HEK293 (cell line): ENCODE data around the gene ZNF630.

ENCODE experiments used
- CTCF ChIA-PET: fragments of 350-600 bp; formaldehyde crosslinking; extraction: SDS; loops from one replicate; lab custom pipeline; 2021; ENCODE audit warnings: antibody characterized with exemption; lab: Yijun Ruan, JAX
- POLR2A ChIA-PET: fragments of 300-600 bp; formaldehyde crosslinking; extraction: SDS; loops from one replicate; lab custom pipeline; 2020; ENCODE audit warnings: antibody characterized with exemption, inconsistent platforms; lab: Yijun Ruan, JAX
- H3K27ac ChIP-seq: fragments of 200-500 bp; sonication (Bioruptor generic); 2 replicates; pipeline ENCODE4 v1.5.1; 2014; ENCODE audit warnings: low read depth, low read length, control low read depth, inconsistent platforms; ENCODE audit errors: extremely low read depth
- H3K36me3 ChIP-seq, 2 experiments: fragments of 200-500 bp in 1 of 2; sonication (Bioruptor generic) in 1 of 2; 1 replicate in 1 of 2; 2 replicates in 1 of 2; pipeline ENCODE4 v1.5.1; 2014 to 2017; ENCODE audit warnings: inconsistent platforms in 2 of 2, low read length in 2 of 2; ENCODE audit not compliant: control insufficient read depth in 2 of 2, insufficient read depth in 1 of 2
- H3K4me1 ChIP-seq: fragments of 200-500 bp; sonication (Bioruptor generic); 2 replicates; pipeline ENCODE4 v1.5.1; 2014; ENCODE audit warnings: mild to moderate bottlenecking, low read length, inconsistent platforms; ENCODE audit not compliant: control insufficient read depth, insufficient read depth
- H3K4me3 ChIP-seq: 2 replicates; pipeline ENCODE4 v1.5.1; 2011; ENCODE audit warnings: low read depth, mild to moderate bottlenecking, control low read depth, low read length, moderate library complexity
- H3K9me3 ChIP-seq: fragments of 200-500 bp; sonication (Bioruptor generic); 2 replicates; pipeline ENCODE4 v1.5.1; 2014; ENCODE audit warnings: low read depth, low read length, inconsistent platforms; ENCODE audit not compliant: control insufficient read depth, insufficient read depth
- BCL11B ChIP-seq: fragments of 450-650 bp; formaldehyde crosslinking; IDR thresholded peaks from 2 replicates; pipeline ENCODE4 v1.5.1; 2016; ENCODE audit warnings: low read depth, missing biosample characterization, missing genetic modification characterization
- EGR2 ChIP-seq: fragments of 450-650 bp; formaldehyde crosslinking; IDR thresholded peaks from 2 replicates; pipeline ENCODE4 v1.5.1; 2016; ENCODE audit warnings: low read depth, missing biosample characterization, missing genetic modification characterization
- MEIS1 ChIP-seq: sonication (generic); formaldehyde crosslinking; IDR thresholded peaks from 2 replicates; pipeline ENCODE4 v1.8.1; 2022; ENCODE audit warnings: missing genetic modification reagents, mild to moderate bottlenecking, borderline replicate concordance
- SALL2 ChIP-seq: fragments of 450-650 bp; formaldehyde crosslinking; IDR thresholded peaks from 2 replicates; pipeline ENCODE4 v1.5.0; 2017; ENCODE audit warnings: missing biosample characterization, mild to moderate bottlenecking, missing genetic modification characterization, borderline replicate concordance
- YY2 ChIP-seq: fragments of 450-650 bp; formaldehyde crosslinking; IDR thresholded peaks from 2 replicates; pipeline ENCODE4 v1.5.1; 2016; ENCODE audit warnings: missing biosample characterization, missing genetic modification characterization
- ZBTB21 ChIP-seq: fragments of 450-650 bp; formaldehyde crosslinking; IDR thresholded peaks from 2 replicates; pipeline ENCODE4 v1.5.1; 2017; ENCODE audit warnings: missing biosample characterization, missing genetic modification characterization
- ZNF132 ChIP-seq: fragments of 450-650 bp; formaldehyde crosslinking; IDR thresholded peaks from 2 replicates; pipeline ENCODE4 v1.5.1; 2017; ENCODE audit warnings: missing biosample characterization, missing genetic modification characterization, borderline replicate concordance
- ZNF211 ChIP-seq: fragments of 450-650 bp; formaldehyde crosslinking; IDR thresholded peaks from 2 replicates; pipeline ENCODE4 v1.5.1; 2016; ENCODE audit warnings: low read depth, missing biosample characterization, missing genetic modification characterization
- ZNF274 ChIP-seq, 2 experiments: fragments of 200-500 bp in 1 of 2; fragments of 450-650 bp in 1 of 2; sonication (Bioruptor generic) in 1 of 2; formaldehyde crosslinking in 1 of 2; IDR thresholded peaks; 2 replicates each; pipeline versions ENCODE4 v1.5.1 to v1.6.1; 2014 to 2016; ENCODE audit warnings: borderline replicate concordance in 1 of 2, inconsistent platforms in 1 of 2, low read length in 1 of 2, missing biosample characterization in 1 of 2, missing genetic modification characterization in 1 of 2
- ZNF292 ChIP-seq: fragments of 450-650 bp; formaldehyde crosslinking; IDR thresholded peaks from 2 replicates; pipeline ENCODE4 v1.5.1; 2016; ENCODE audit warnings: low read depth, missing biosample characterization, missing genetic modification characterization, borderline replicate concordance
- ZNF302 ChIP-seq: fragments of 450-650 bp; formaldehyde crosslinking; IDR thresholded peaks from 2 replicates; pipeline ENCODE4 v1.5.1; 2016; ENCODE audit warnings: missing biosample characterization, missing genetic modification characterization, low read depth
- ZNF394 ChIP-seq: fragments of 450-650 bp; formaldehyde crosslinking; IDR thresholded peaks from 2 replicates; pipeline ENCODE4 v1.5.1; 2016; ENCODE audit warnings: missing biosample characterization, missing genetic modification characterization, mild to moderate bottlenecking, moderate library complexity, borderline replicate concordance
- ZNF416 ChIP-seq: fragments of 450-650 bp; formaldehyde crosslinking; IDR thresholded peaks from 2 replicates; pipeline ENCODE4 v1.5.1; 2016; ENCODE audit warnings: missing biosample characterization, missing genetic modification characterization
- ZNF423 ChIP-seq: fragments of 450-650 bp; formaldehyde crosslinking; IDR thresholded peaks from 2 replicates; pipeline ENCODE4 v1.5.1; 2016; ENCODE audit warnings: missing biosample characterization, missing genetic modification characterization
- ZNF473 ChIP-seq: fragments of 450-650 bp; formaldehyde crosslinking; IDR thresholded peaks from 2 replicates; pipeline ENCODE4 v1.5.1; 2017; ENCODE audit warnings: missing biosample characterization, missing genetic modification characterization
- ZNF670 ChIP-seq: fragments of 450-650 bp; formaldehyde crosslinking; IDR thresholded peaks from 2 replicates; pipeline ENCODE4 v1.5.1; 2016; ENCODE audit warnings: missing biosample characterization, missing genetic modification characterization, low read depth
- ZNF837 ChIP-seq: fragments of 450-650 bp; formaldehyde crosslinking; IDR thresholded peaks from 2 replicates; pipeline ENCODE4 v1.5.1; 2016; ENCODE audit warnings: missing biosample characterization, missing genetic modification characterization
- ZSCAN30 ChIP-seq: fragments of 450-650 bp; IDR thresholded peaks from 2 replicates; pipeline ENCODE4 v1.5.1; 2018; ENCODE audit warnings: missing biosample characterization, mild to moderate bottlenecking, missing genetic modification characterization, moderate library complexity
- TF ChIP-seq, protein P1 (sequence below): fragments of 450-650 bp; formaldehyde crosslinking; IDR thresholded peaks from 2 replicates; pipeline ENCODE4 v1.5.1; 2016; ENCODE audit warnings: missing biosample characterization, missing genetic modification characterization
- TF ChIP-seq, protein P2 (sequence below): fragments of 450-650 bp; formaldehyde crosslinking; IDR thresholded peaks from 2 replicates; pipeline ENCODE4 v1.5.1; 2016; ENCODE audit warnings: missing biosample characterization, missing genetic modification characterization
- TF ChIP-seq, protein P3 (sequence below): fragments of 450-650 bp; formaldehyde crosslinking; IDR thresholded peaks from 2 replicates; pipeline ENCODE4 v1.5.1; 2016; ENCODE audit warnings: missing biosample characterization, missing genetic modification characterization, low read depth
- TF ChIP-seq, protein P4 (sequence below): fragments of 450-650 bp; formaldehyde crosslinking; IDR thresholded peaks from 2 replicates; pipeline ENCODE4 v1.5.1; 2017; ENCODE audit warnings: missing biosample characterization, missing genetic modification characterization

ZNF630 gene

DNA sequence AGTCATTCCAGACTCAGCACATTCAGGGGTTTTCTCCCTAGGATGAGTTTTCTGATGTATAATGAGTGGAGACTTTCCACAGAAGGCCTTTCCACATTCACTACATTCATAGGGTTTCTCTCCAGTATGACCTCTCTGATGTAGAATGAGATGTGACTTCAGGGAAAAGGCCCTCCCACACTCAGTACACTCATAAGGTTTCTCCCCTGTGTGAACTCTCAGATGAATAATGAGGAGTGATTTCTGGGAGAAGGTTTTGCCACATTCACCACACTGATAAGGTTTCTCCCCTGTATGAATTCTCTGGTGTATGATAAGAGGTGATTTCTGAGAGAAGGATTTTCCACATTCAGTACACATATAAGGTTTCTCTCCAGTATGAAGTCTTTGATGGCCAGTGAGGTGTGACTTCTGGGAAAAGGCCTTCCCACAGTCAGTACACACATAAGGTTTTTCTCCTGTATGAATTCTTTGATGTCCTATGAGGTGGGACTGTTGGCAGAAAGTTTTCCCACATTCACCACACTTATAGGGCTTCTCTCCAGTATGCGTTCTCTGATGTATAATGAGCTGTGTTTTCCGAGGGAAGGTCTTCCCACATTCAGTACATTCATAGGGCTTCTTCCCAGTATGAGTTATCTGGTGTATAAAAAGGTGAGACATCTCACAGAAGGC is 12.7 kb downstream of the ZNF630 start:
- no peak overlapping the region for H3K4me3 ChIP-seq
- TF ChIP-seq ZNF423 (tag by site-specific recombination) (no peak), ZNF292 (tag by site-specific recombination) (no peak), ZNF473 (tag by site-specific recombination) (no peak), ZNF394 (tag by site-specific recombination) (no peak), MEIS1 (CRISPR knock-in tag) (no peak), ZNF132 (tag by site-specific recombination) (no peak), EGR2 (tag by site-specific recombination) (no peak), SALL2 (tag by site-specific recombination) (no peak), ZNF302 (tag by site-specific recombination) (no peak), BCL11B (tag by site-specific recombination) (no peak), YY2 (tag by site-specific recombination) (no peak), ZBTB21 (tag by site-specific recombination) (no peak)
- TF ChIP-seq, protein P1, sequence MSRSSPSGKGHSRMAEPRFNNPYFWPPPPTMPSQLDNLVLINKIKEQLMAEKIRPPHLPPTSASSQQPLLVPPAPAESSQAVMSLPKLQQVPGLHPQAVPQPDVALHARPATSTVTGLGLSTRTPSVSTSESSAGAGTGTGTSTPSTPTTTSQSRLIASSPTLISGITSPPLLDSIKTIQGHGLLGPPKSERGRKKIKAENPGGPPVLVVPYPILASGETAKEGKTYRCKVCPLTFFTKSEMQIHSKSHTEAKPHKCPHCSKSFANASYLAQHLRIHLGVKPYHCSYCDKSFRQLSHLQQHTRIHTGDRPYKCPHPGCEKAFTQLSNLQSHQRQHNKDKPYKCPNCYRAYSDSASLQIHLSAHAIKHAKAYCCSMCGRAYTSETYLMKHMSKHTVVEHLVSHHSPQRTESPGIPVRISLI (tag by site-specific recombination): no peak
- TF ChIP-seq, protein P2, sequence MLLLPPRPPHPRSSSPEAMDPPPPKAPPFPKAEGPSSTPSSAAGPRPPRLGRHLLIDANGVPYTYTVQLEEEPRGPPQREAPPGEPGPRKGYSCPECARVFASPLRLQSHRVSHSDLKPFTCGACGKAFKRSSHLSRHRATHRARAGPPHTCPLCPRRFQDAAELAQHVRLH (tag by site-specific recombination): no peak
- TF ChIP-seq, protein P3, sequence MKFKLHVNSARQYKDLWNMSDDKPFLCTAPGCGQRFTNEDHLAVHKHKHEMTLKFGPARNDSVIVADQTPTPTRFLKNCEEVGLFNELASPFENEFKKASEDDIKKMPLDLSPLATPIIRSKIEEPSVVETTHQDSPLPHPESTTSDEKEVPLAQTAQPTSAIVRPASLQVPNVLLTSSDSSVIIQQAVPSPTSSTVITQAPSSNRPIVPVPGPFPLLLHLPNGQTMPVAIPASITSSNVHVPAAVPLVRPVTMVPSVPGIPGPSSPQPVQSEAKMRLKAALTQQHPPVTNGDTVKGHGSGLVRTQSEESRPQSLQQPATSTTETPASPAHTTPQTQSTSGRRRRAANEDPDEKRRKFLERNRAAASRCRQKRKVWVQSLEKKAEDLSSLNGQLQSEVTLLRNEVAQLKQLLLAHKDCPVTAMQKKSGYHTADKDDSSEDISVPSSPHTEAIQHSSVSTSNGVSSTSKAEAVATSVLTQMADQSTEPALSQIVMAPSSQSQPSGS (tag by site-specific recombination): no peak
- TF ChIP-seq, protein P4, sequence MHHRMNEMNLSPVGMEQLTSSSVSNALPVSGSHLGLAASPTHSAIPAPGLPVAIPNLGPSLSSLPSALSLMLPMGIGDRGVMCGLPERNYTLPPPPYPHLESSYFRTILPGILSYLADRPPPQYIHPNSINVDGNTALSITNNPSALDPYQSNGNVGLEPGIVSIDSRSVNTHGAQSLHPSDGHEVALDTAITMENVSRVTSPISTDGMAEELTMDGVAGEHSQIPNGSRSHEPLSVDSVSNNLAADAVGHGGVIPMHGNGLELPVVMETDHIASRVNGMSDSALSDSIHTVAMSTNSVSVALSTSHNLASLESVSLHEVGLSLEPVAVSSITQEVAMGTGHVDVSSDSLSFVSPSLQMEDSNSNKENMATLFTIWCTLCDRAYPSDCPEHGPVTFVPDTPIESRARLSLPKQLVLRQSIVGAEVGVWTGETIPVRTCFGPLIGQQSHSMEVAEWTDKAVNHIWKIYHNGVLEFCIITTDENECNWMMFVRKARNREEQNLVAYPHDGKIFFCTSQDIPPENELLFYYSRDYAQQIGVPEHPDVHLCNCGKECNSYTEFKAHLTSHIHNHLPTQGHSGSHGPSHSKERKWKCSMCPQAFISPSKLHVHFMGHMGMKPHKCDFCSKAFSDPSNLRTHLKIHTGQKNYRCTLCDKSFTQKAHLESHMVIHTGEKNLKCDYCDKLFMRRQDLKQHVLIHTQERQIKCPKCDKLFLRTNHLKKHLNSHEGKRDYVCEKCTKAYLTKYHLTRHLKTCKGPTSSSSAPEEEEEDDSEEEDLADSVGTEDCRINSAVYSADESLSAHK (tag by site-specific recombination): no peak
- no peaks in the 10 kb centered on the region; the same call in none of the 2 replicates for H3K9me3 ChIP-seq
- POLR2A ChIA-PET: no interaction called here
- no peaks in the 10 kb centered on the region for H3K4me1 ChIP-seq
- no peak overlapping the region for H3K27ac ChIP-seq
- peaks cover 3 to 30% of the 10 kb centered on the region in 2 experiments; a peak in 1 of 3 replicates for H3K36me3 ChIP-seq
- CTCF ChIA-PET: no interaction called here

DNA sequence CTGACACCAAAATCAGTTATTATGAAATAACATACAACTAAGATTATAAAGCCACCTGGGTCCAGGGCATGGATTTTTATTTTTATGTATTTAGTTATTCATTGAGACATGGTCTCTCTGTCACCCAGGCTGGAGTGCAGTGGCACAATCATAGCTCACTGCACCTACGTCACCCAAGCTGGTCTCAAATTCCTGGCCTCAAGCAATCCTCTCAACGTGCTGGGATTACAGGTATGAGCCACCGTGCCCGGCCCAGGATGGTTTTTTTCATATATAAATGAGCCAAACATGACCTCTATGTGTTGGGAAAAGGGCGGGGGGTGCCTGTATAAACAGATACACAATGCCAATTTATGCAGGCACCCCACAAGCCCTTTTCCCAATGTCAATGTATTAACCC is 24.6 kb downstream of the ZNF630 start:
- Histone ChIP-seq H3K9me3 (no peaks in the 10 kb centered on the region), H3K4me1 (no peaks in the 10 kb centered on the region; the same call in 1 of the 2 replicates), H3K4me3 (no peak overlapping the region), H3K36me3 (no peaks in the 10 kb centered on the region), H3K27ac (no peak overlapping the region)
- POLR2A ChIA-PET: no interaction called here
- no peak for TF ChIP-seq ZNF132 (tag by site-specific recombination)
- no peak for TF ChIP-seq ZNF274 (IDR thresholded peaks at IDR 0.05; ENCODE audit: low read length)
- no peak for TF ChIP-seq ZNF274 (tag by site-specific recombination; IDR thresholded peaks at IDR 0.05; ENCODE audit: borderline replicate concordance)
- TF ChIP-seq BCL11B (tag by site-specific recombination): no peak
- no peak for TF ChIP-seq ZNF837 (tag by site-specific recombination)
- TF ChIP-seq ZNF211 (tag by site-specific recombination): no peak
- no peak for TF ChIP-seq ZNF670 (tag by site-specific recombination)
- TF ChIP-seq ZNF416 (tag by site-specific recombination): no peak
- no peak for TF ChIP-seq ZSCAN30 (tag by site-specific recombination)
- CTCF ChIA-PET: no interaction called here
